ENCODE data around the gene PLCE1.

Gene PLCE1

DNA sequence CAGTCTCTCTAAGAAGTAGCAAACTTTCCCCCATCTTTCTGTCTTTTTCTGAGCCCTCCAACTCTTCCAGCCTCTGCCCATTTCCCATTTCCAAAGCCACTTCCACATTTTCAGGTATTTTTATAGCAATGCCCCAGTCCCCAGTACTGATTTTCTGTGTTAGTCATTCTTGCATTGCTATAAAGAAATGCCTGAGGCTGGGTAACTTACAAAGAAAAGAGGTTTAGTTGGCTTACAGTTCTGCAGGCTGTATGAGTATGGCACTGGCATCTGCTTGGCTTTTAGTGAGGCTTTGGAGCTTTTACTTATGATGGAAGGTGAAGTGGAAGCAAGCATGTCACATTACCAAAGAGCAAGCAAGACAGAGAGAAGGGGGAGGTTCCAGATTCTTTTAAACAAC is 17.2 kb downstream of the PLCE1 start:
- no peaks in the 10 kb centered on the region for H3K27me3 ChIP-seq
- no peaks in the 10 kb centered on the region for H3K36me3 ChIP-seq
- H3K9me3 ChIP-seq: no peaks in the 10 kb centered on the region
- TF ChIP-seq, protein P1, sequence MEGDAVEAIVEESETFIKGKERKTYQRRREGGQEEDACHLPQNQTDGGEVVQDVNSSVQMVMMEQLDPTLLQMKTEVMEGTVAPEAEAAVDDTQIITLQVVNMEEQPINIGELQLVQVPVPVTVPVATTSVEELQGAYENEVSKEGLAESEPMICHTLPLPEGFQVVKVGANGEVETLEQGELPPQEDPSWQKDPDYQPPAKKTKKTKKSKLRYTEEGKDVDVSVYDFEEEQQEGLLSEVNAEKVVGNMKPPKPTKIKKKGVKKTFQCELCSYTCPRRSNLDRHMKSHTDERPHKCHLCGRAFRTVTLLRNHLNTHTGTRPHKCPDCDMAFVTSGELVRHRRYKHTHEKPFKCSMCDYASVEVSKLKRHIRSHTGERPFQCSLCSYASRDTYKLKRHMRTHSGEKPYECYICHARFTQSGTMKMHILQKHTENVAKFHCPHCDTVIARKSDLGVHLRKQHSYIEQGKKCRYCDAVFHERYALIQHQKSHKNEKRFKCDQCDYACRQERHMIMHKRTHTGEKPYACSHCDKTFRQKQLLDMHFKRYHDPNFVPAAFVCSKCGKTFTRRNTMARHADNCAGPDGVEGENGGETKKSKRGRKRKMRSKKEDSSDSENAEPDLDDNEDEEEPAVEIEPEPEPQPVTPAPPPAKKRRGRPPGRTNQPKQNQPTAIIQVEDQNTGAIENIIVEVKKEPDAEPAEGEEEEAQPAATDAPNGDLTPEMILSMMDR (IDR thresholded peaks at IDR 0.05; ENCODE audit: low read depth, low read length): no peak
- H3K4me3 ChIP-seq (ENCODE audit: low read depth, low read length): no peak overlapping the region
- DNase-seq: no peak
- no peaks in the 10 kb centered on the region for H3K4me1 ChIP-seq

DNA sequence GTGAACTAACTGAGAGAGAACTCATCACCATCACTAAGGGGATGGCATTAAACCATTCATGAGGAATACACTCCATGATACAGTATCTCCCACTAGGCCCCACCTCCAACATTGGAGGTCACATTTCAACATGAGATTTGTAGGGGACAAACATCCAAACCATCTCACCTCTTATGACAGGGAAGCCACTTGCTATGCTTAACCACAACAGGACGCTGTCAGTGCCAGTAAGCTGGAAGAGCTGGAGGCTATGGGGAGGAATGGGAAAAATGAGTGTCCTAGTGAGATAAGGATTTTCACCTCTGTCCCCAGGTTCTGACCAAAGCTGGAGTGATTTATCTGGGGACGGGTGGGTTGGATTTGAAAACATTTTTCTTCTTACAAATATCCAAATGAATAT is 17.6 kb downstream of the PLCE1 start:
- Histone ChIP-seq H3K4me3 (ENCODE audit: low read depth, low read length) (no peak overlapping the region), H3K36me3 (no peaks in the 10 kb centered on the region), H3K27me3 (no peaks in the 10 kb centered on the region), H3K4me1 (no peaks in the 10 kb centered on the region), H3K9me3 (no peaks in the 10 kb centered on the region)
- DNase-seq: no peak
- TF ChIP-seq, protein P1 (IDR thresholded peaks at IDR 0.05; ENCODE audit: low read depth, low read length): no peak

DNA sequence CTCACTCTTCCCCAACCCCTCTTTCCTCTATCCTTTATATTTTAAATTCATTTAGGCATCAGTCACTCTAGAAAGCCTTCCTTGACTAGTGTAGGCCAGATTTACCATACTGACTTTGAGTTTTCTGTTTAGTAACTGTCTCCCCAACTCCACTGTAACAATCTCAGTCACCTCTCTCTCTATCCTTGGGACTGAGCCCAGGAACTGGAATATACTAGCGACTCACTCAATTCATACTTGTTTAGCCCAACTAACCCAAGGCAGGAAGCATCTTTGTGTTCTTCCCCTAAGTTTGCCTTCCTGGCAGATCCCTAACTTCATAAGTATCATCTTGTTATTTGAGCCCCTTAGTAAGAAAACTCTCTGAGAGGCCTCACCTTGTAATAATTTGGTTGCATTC is 19.1 kb downstream of the PLCE1 start:
- no peak overlapping the region for H3K4me3 ChIP-seq (ENCODE audit: low read depth, low read length)
- no peak for DNase-seq
- TF ChIP-seq, protein P1 (IDR thresholded peaks at IDR 0.05; ENCODE audit: low read depth, low read length): no peak
- no peaks in the 10 kb centered on the region for H3K36me3 ChIP-seq
- no peaks in the 10 kb centered on the region for H3K27me3 ChIP-seq
- H3K9me3 ChIP-seq: no peaks in the 10 kb centered on the region
- H3K4me1 ChIP-seq: no peaks in the 10 kb centered on the region

DNA sequence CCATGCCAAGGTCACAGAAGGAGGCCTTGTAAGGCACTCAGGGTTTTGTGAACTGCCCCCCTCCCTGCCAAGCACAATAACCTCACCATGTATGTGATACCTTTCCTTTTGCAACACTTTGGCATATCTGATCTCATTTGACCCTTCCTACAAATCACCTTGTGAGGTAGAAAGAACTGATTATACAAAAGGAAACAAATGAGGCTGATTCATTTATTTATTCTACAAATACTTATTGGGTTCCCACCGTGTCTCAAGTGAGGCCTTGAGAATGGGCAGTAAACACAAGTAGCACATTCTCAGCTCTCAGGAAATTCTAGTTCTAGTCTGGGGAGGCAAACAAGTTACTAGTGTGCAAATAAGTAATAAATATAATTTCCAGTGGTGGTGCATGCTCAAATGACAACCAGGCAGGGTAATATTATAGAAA is 19.6 kb downstream of the PLCE1 start:
- no peak for DNase-seq
- H3K4me3 ChIP-seq (ENCODE audit: low read depth, low read length): no peak overlapping the region
- TF ChIP-seq, protein P1 (IDR thresholded peaks at IDR 0.05; ENCODE audit: low read depth, low read length): no peak
- H3K4me1 ChIP-seq: no peaks in the 10 kb centered on the region
- H3K27me3 ChIP-seq: no peaks in the 10 kb centered on the region
- H3K36me3 ChIP-seq: no peaks in the 10 kb centered on the region
- H3K9me3 ChIP-seq: no peaks in the 10 kb centered on the region

DNA sequence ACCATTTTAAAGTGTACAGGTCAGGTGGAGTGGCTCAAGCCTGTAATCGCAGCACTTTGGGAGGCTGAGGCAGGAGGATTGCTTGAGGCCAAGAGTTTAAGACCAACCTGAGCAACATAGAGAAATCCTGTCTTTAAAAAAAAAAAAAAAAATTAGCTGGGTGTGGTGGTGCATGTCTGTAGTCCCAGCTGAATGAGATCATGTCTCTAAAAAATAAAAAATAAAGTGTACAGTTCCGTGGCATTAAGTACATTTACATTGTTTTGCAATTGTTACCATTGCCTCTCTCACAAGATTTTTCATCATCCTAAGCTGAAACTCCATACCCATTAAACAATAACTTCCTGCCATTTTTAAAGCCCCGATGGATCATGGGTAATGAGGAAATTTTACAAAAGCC is 20.6 kb downstream of the PLCE1 start:
- TF ChIP-seq, protein P1 (IDR thresholded peaks at IDR 0.05; ENCODE audit: low read depth, low read length): no peak
- Histone ChIP-seq H3K9me3 (no peaks in the 10 kb centered on the region), H3K4me3 (ENCODE audit: low read depth, low read length) (no peak overlapping the region), H3K27me3 (no peaks in the 10 kb centered on the region), H3K36me3 (no peaks in the 10 kb centered on the region), H3K4me1 (no peaks in the 10 kb centered on the region)
- DNase-seq: no peak

DNA sequence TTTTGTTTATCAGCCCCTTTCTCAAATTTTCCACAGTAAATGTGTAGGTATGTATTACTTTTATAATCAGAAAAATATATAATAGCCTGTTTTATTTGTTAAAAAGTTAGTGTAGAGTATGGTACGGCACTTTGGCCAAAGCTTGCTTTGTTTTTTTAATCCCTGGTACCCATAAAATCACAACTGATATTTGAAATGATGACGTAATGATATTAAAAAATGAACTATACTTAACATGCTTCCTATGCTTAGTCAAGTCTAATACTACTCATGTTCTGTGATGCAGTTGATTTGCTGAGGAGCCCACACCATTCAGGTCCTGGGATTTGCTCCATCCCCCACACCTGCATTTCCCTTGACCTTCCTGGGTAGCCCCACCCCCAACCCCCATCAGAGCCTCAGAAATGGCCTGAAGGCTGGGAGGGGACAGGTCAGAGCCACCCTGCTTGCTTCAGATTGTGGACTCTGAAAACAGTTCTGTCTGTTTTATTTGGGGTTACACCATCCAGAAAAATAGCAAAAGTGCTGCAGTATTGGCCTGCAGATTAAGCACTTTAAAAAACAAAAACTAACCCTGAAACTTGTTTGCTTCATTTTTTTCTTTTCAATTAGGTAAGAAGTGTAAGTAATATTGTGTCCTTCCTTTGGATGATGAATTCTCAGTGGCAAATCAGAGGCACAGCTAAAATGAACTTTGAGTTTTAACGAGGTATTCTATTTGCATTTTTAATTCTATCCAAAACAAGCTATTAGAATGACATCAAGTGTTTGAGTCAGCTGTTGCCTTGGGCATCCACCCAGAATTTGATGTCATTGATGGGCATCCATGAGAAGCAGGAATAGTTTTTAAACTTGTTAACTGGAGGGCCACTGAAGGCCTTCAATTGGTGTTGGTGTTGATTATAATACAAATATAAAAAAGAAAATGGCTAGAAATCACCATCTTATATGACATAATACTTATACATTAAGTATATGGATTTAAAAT is 23.3 kb downstream of the PLCE1 start:
- H3K4me3 ChIP-seq (ENCODE audit: low read depth, low read length): no peak overlapping the region
- H3K4me1 ChIP-seq: no peaks in the 10 kb centered on the region
- no peak for DNase-seq
- no peaks in the 10 kb centered on the region for H3K27me3 ChIP-seq
- TF ChIP-seq, protein P1 (IDR thresholded peaks at IDR 0.05; ENCODE audit: low read depth, low read length): no peak
- no peaks in the 10 kb centered on the region for H3K36me3 ChIP-seq
- H3K9me3 ChIP-seq: no peaks in the 10 kb centered on the region

Data from BE2C (cell line).